ENCODE measurements around the gene SDHAF2.
"Not testable (repeated sequence)": the region's sequence is repeated elsewhere in the genome, so short reads cannot be mapped to it uniquely, and the experiment has no call there.

The SDHAF2 gene

GRCh38 chr11:61476371-61476770 lies 46.4 kb downstream of the SDHAF2 start:
- no peak for DNase-seq (ENCODE audit: low read depth in 2 of 2)

DNA sequence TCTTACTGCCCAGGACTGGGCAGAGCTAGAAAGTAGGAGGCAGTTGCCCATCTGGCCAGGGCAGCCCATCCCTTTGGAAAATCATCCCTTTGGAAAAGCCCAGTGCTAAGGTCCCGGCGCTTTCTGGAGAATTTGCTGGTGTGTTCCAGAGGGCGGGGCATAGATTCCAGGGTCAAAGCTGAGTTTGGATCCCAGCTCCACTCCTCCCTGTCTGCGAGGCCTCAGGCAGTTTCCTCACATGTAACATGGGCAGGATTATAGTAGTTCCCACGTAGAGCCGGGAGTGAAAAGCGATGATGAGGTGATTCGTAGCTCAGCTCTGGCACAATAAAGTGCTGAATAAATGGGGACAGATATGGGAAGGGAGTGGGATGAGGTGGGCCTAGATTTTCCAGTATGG lies 47.2 kb downstream of the SDHAF2 start:
- DNase-seq (ENCODE audit: low read depth in 2 of 2): no peak

- peak; percentile 6 to 18 for DNase-seq (ENCODE audit: low read depth in 2 of 2)
Observed at GRCh38 chr11:61477727-61478148, 47.8 kb downstream of the SDHAF2 start.

GRCh38 chr11:61479360-61480058 lies 49.6 kb downstream of the SDHAF2 start:
- DNase-seq (ENCODE audit: low read depth in 2 of 2): not testable (repeated sequence)

DNA sequence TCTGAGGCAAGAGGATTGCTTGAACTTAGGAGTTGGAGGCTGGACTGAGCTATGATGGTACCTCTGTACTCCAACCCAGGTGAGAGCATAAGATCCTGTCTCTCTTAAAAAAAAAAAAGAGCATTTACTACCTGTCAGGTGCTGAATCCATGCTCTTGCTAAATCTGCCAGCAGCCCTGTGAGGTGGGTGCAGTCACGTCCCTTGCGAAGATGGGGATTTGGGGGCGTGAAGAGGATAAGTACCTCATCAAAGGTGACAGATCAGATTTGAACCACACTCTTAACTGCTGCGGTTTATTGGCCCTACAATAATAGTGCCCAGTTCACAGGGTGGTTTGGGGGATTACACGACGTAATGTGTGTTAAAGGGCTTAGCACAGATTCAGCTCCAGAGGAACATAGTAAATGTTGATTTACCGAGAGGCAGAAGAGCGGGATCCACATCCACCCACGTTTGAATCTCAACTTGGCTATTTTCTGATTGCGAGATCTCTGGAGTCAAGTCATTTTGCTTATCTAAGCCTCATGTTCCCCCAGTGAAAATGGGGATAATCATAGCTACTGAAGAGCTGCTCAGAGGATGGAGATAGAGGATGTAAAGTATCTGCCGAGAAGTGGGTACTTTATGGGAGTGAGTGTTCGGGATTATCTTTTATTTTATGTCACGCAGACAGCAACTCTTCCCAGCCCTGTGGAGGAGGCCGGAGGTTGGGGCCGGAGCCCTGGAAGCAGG lies 50.5 kb downstream of the SDHAF2 start:
- DNase-seq (ENCODE audit: low read depth in 2 of 2): no peak

GRCh38 chr11:61480994-61481335 lies 51.0 kb downstream of the SDHAF2 start:
- no peak for DNase-seq (ENCODE audit: low read depth in 2 of 2)

GRCh38 chr11:61481806-61482205 lies 51.9 kb downstream of the SDHAF2 start:
- DNase-seq (ENCODE audit: low read depth in 2 of 2): no peak

- peak in 1 of 2 donors; percentile 5 for DNase-seq (ENCODE audit: low read depth in 2 of 2)
Observed at GRCh38 chr11:61482513-61482912, 52.6 kb downstream of the SDHAF2 start.

DNA sequence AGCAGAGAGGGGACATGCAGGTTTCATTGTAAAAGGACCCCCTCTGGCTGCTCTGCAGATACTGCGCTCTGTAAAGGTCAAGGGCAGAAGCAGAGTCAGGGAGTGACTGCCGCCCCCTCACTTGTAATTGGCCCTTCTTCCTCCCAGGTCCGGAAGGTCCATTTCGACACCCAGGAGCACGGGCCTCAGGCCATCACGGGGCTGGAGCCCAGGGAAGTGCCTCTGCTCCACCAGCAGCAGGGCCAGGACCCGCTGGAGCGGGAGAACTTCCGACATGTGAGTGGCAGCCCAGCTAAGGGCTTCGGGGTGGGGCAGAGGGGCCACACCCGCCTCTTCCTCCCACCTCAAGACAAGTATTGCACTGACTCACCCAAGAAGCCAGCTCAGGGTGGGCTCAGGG lies 54.6 kb downstream of the SDHAF2 start:
- DNase-seq (ENCODE audit: low read depth in 2 of 2): no peak

GRCh38 chr11:61485080-61485479 lies 55.2 kb downstream of the SDHAF2 start:
- no peak for DNase-seq (ENCODE audit: low read depth in 2 of 2)

- DNase-seq (ENCODE audit: low read depth in 2 of 2): no peak
Observed at GRCh38 chr11:61486011-61486620, 56.2 kb downstream of the SDHAF2 start.

DNA sequence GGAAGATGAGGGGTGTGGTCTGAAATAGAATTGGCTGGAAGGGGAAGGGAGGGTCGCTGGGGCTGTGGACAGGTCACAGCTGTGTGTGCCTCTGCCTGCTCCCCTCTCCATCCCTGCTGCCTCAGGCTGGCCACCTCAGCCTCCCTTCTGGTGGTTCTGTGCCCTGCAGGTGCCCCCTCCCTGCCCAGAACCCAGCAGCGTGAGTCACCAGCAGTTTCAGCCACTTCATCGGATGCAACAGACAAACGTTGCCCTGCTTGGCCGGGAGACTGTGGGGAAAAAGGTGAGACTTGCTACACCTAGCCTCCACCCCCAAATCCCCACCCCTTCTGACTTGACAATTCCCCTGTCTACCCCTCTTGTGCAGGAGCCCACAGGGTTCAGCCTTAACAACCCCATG lies 56.9 kb downstream of the SDHAF2 start:
- DNase-seq (ENCODE audit: low read depth in 2 of 2): no peak

DNA sequence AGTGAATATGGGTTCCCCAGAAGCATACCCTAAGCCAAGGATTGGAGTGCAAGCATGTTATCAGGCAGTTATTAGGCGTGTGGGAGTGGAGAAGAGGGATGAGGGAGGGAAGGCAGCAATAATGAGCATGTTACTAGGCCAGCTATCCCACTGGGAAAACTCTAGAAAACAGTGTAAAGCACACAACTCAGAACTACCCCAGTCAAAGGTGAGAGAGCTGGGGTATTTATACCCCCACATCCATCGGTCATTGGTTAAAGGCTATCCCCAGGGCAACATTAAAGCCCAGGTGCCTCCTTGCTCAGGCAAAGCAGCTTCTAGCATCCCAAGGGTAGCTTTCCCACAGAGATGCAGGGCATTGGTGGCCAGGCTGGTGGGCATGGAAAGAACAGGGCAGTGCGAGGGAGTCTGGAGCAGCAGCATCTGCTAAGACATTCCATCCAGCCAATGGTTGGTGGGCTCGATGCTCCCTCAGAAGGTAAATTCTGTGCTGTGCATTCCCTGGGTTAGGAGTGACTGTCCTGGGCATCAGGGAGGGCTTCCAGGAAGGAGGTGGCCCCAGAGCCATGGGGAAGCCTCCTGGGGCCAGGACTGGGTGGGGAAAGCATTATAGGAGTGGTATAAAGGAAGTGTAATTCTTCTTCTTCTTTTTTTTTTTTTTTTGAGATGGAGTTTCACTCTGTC lies 57.6 kb downstream of the SDHAF2 start:
- no peak for DNase-seq (ENCODE audit: low read depth in 2 of 2)

DNA sequence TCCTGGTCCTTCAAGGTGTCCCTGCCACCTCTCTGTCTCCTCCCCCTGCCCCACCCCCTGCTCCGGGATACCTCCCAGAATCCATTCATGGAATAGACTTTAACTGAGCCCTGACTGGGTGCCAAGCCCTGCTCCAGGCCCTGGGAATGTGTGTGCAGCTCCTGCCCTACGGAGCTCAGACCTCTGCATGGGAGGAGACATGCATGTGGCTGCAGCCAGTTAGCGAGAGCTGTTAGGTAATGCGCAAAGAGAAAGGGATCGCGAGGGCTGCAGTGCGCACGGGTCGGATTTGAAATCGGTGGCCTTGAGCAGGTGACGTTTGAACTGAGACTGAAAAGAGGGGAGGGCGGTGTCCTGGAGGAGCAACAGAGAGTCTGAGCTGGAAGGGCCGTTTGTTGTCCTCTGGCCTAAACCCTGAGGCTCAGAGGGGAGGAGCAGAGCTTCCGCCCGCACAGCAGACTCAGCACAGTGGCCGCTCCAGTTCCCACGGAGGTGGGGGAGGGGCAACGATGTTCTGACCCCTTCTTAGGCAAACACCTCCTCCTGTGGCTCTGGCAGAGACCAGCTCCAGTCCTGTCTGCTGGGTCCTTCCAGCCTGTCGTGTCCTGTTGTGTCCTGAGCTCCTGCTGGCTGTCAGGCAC lies 58.8 kb downstream of the SDHAF2 start:
- no peak for DNase-seq (ENCODE audit: low read depth in 2 of 2)

GRCh38 chr11:61489833-61490721 lies 60.2 kb downstream of the SDHAF2 start:
- no peak for DNase-seq (ENCODE audit: low read depth in 2 of 2)

GRCh38 chr11:61491736-61492395 lies 61.9 kb downstream of the SDHAF2 start:
- no peak for DNase-seq (ENCODE audit: low read depth in 2 of 2)

- DNase-seq (ENCODE audit: low read depth in 2 of 2): no peak
Observed at GRCh38 chr11:61494381-61494961, 64.5 kb downstream of the SDHAF2 start.

DNA sequence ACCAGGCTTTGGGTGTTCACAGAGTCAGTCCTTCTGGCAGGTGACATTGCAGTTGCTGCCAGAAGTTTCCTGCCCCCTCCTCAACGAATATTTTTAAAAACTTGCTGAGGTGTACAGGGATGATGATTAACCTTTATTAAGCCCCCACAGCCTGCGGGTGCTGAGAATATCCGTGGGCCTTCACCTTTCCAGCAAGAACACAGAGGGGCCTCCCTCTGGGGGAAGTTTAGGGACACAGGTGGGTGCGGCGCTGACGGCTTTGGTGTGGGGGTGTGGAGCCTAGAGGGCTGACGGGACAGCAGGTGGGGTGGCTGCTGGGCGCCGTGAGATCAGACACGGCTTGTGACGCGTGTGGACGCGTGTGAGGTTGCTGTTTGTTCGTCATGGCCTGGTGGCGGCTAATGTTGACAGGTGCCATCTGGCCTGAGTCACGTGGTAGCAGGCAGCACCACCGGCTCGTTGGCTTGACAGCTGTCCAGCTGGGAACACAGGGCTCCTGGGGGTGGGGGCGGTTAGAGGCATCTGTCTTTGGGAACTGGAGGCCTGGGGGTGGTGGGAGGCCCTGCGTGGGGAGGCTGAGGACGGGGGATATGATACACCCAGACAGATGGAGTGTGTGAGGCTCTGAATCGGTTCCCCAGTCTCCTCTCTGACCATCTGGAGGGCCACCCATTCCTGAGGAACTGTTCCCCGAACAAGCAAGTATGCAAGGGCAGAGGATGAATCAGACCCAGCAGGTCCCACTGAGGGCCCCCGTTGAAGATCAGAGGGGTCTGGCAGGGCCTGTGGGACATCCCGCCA lies 66.1 kb downstream of the SDHAF2 start:
- DNase-seq (ENCODE audit: low read depth in 2 of 2): no peak
